Keratinocyte (primary cell): Measurements from ENCODE around the gene DPEP2. TPM values are rescaled to one million over a fixed set of nuclear protein-coding genes. Genes with fewer than 3 reads are reported as not detected.

Experiments
- DNase-seq: peaks from one replicate; pipeline ENCODE4 v3.0.0-alpha.2; 2011; ENCODE audit warnings: low read depth, missing footprints, low spot score
- FAIRE-seq: peaks from 2 replicates; lab custom pipeline; 2011; peaks lifted over from hg19 to GRCh38; lab: Jason Lieb, UNC
- H2AFZ ChIP-seq: 2 replicates; pipeline ENCODE4 v1.6.0; 2012; ENCODE audit warnings: low read length, control low read depth, inconsistent platforms; ENCODE audit not compliant: control insufficient read depth
- H3K27ac ChIP-seq: 2 replicates; pipeline ENCODE4 v1.5.1; 2011; ENCODE audit warnings: low read length; ENCODE audit not compliant: control insufficient read depth, insufficient read depth
- H3K27me3 ChIP-seq: 3 replicates; pipeline ENCODE4 v1.6.0; 2011; ENCODE audit warnings: low read length; ENCODE audit not compliant: control insufficient read depth, insufficient read depth; ENCODE audit errors: extremely low read depth
- H3K36me3 ChIP-seq, 2 experiments: 2 replicates in 1 of 2; 3 replicates in 1 of 2; pipeline ENCODE4 v1.5.1; 2011; ENCODE audit warnings: low read length in 2 of 2, mild to moderate bottlenecking in 1 of 2; ENCODE audit not compliant: control insufficient read depth in 2 of 2, insufficient read depth in 2 of 2; ENCODE audit errors: extremely low read depth in 1 of 2
- H3K4me1 ChIP-seq: 3 replicates; pipeline ENCODE4 v1.5.1; 2011; ENCODE audit warnings: low read length; ENCODE audit not compliant: control insufficient read depth, insufficient read depth; ENCODE audit errors: extremely low read depth
- H3K4me2 ChIP-seq: 3 replicates; pipeline ENCODE4 v1.6.0; 2011; ENCODE audit warnings: low read depth, low read length; ENCODE audit not compliant: control insufficient read depth, insufficient read depth; ENCODE audit errors: extremely low read depth
- H3K4me3 ChIP-seq, 3 experiments: fragments of 200-600 bp in 1 of 3; sonication (generic) in 1 of 3; 2 replicates in 2 of 3; 3 replicates in 1 of 3; pipeline ENCODE4 v1.5.1; 2011 to 2016; ENCODE audit warnings: low read length in 3 of 3, mild to moderate bottlenecking in 3 of 3, control low read depth in 2 of 3, inconsistent platforms in 1 of 3, low read depth in 1 of 3, mixed read lengths in 1 of 3, mixed run types in 1 of 3, moderate library complexity in 1 of 3; ENCODE audit not compliant: control insufficient read depth in 2 of 3, insufficient read depth in 2 of 3; ENCODE audit errors: extremely low read depth in 1 of 3
- H3K79me2 ChIP-seq: 2 replicates; pipeline ENCODE4 v1.6.0; 2012; ENCODE audit warnings: low read length; ENCODE audit not compliant: control insufficient read depth, insufficient read depth
- H3K9ac ChIP-seq: 3 replicates; pipeline ENCODE4 v1.6.0; 2011; ENCODE audit warnings: low read length; ENCODE audit not compliant: control insufficient read depth, insufficient read depth; ENCODE audit errors: extremely low read depth
- H3K9me1 ChIP-seq: 3 replicates; pipeline ENCODE4 v1.6.0; 2011; ENCODE audit warnings: low read length; ENCODE audit not compliant: control insufficient read depth, insufficient read depth; ENCODE audit errors: extremely low read depth
- H3K9me3 ChIP-seq: 2 replicates; pipeline ENCODE4 v1.5.1; 2012; ENCODE audit warnings: low read depth, low read length; ENCODE audit not compliant: control insufficient read depth
- H4K20me1 ChIP-seq: 3 replicates; pipeline ENCODE4 v1.6.0; 2011; ENCODE audit warnings: low read length; ENCODE audit not compliant: control insufficient read depth, insufficient read depth; ENCODE audit errors: extremely low read depth
- EZH2 ChIP-seq: IDR thresholded peaks from one replicate; pipeline ENCODE4 v1.6.1; 2012; ENCODE audit warnings: inconsistent platforms, mild to moderate bottlenecking, low read length, moderate library complexity
- dilution Hi-C: fragments of 300-500 bp; cut with MboI; formaldehyde crosslinking; loops from one replicate; pipeline ENCODE4 v1.7.0; 2020; ENCODE audit warnings: low sequenced_read_pairs; ENCODE audit not compliant: extremely low pct_ligation_motif_present
- polyA plus RNA-seq, 5 experiments: library from polyadenylated mRNA; depleted of rRNA in 3 of 5; stranded (reverse) in 3 of 5; stranded (forward) in 1 of 5; unstranded in 1 of 5; fragments of >200 nt; gene quantifications; 1 replicate in 1 of 5; 2 replicates in 3 of 5; 3 replicates in 1 of 5; pipeline versions ENCODE4 v1.2.1 to v1.2.3, GENCODE V29; 2011 to 2012; ENCODE audit warnings: missing spikeins in 2 of 5, low read depth in 1 of 5, low replicate concordance in 1 of 5
- TF ChIP-seq, protein P1 (sequence below), 3 experiments: IDR thresholded peaks in 1 of 3; conservative IDR thresholded peaks in 1 of 3; optimal IDR thresholded peaks in 1 of 3; 2 replicates in 2 of 3; 3 replicates in 1 of 3; pipeline versions ENCODE3 to v1.5.1; 2011; ENCODE audit warnings: low read length in 3 of 3, mild to moderate bottlenecking in 3 of 3, moderate library complexity in 2 of 3, control low read depth in 1 of 3, inconsistent platforms in 1 of 3; ENCODE audit not compliant: insufficient read depth in 2 of 3; ENCODE audit errors: extremely low read depth in 1 of 3

DPEP2 gene
- polyA plus RNA-seq, 1 donor (not counting 4 experiments of a cell fraction or from before 2014, with no cell fraction given): not detected

DNA sequence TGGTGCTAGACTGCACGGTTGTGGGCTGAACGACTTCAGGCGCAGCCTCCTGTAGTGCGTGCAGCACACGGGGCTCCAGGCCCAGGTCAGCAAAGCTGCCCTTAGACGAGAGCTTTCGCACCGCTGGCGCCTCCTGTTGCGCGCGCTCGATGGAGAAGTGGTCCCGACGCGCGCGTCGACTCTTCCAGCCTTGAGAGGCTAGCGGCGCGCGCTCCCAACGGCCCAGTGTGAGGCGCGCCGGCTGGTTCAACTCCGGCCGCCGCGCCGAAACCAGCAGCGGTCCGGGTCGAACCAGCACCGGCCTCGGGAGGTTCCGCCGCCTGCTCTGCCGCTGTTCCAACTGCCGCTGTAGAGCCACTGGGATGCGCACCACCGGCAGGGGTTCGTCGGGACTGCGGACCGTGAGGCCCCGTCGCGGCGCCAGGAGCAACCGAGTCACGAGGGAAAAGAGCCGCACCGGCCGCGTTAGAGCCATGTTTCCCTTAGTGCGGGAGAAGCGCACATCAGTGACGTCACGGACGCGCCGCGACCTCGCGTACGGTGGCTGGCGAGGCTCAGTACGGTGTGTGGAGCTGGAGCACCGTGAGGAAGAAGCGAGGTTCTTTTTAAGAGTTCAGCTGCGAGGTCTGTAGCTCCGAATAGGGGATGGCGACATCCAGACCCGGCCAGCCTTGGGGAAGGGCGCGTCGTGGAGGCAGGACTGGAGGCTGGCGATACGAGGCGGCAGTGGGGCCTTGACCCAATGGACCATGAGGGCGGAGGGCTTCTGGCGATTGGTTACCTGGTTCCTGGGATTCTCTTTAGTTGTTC is 23.6 kb upstream of the DPEP2 start, which contains the start of the genes DDX28 and DUS2:
Gene DDX28 (minus strand): TSS at position 505 of the 810 bp plus-strand sequence. CDS start 30 bp downstream, at position 475.
Gene DUS2 (plus strand): TSS at position 557 of the 810 bp plus-strand sequence. CDS start 14,740 bp downstream, outside the sequence.
- Histone ChIP-seq H3K4me2 (peak within 1 kb of the TSS; percentile 96), H3K4me3 (peak within 1 kb of the TSS; percentile 86 to 96 (median 92)), H3K36me3 (peaks cover 7 to 13% of the 10 kb centered on the region in 2 experiments), H2AFZ (peak within 1 kb of the TSS; percentile 99), H3K9me3 (no peaks in the 10 kb centered on the region), H3K27ac (peak within 1 kb of the TSS; percentile 98), H3K27me3 (no peaks in the 10 kb centered on the region), H3K79me2 (peaks cover 51% of the 10 kb centered on the region), H4K20me1 (no peaks in the 10 kb centered on the region), H3K4me1 (peaks cover 22% of the 10 kb centered on the region), H3K9ac (peak within 1 kb of the TSS; percentile 99), H3K9me1 (peaks cover 3% of the 10 kb centered on the region)
- dilution Hi-C loops: no loop called here
- TF ChIP-seq, protein P1, sequence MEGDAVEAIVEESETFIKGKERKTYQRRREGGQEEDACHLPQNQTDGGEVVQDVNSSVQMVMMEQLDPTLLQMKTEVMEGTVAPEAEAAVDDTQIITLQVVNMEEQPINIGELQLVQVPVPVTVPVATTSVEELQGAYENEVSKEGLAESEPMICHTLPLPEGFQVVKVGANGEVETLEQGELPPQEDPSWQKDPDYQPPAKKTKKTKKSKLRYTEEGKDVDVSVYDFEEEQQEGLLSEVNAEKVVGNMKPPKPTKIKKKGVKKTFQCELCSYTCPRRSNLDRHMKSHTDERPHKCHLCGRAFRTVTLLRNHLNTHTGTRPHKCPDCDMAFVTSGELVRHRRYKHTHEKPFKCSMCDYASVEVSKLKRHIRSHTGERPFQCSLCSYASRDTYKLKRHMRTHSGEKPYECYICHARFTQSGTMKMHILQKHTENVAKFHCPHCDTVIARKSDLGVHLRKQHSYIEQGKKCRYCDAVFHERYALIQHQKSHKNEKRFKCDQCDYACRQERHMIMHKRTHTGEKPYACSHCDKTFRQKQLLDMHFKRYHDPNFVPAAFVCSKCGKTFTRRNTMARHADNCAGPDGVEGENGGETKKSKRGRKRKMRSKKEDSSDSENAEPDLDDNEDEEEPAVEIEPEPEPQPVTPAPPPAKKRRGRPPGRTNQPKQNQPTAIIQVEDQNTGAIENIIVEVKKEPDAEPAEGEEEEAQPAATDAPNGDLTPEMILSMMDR (optimal IDR thresholded peaks at IDR 0.05 in 1 of 3, IDR thresholded peaks at IDR 0.05 in 1 of 3, conservative IDR thresholded peaks at IDR 0.05 in 1 of 3; ENCODE audit: extremely low read depth in 1 of 3, insufficient read depth in 2 of 3, low read length in 3 of 3): peak in 1 of 3 experiments; percentile 16
- no peak for TF ChIP-seq EZH2
- FAIRE-seq: peak; percentile 48
- DNase-seq: peak; percentile 62

DNA sequence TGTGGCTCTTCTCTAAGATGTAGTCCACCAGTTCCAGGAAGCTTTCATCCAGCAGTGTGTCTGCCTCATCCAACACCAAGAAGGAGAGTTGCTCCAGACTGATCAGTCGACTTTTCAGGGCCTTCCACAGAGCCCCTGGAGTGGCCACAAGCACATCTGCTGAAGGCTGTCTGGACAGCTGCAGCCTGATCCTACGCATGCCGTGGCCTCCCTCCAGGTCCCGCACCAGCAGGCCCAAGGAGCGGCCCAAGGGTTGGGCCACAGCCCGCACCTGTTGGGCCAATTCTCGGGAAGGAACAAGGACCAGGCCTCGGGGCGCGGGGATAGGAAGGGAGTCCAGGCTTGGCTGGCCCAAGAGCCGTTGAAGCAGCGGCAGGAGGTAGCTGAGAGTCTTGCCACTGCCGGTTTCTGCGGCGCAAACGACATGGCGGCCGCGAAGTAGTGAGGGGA is 23.0 kb upstream of the DPEP2 start:
- H3K9ac ChIP-seq: peak overlapping the region; percentile 99
- peaks cover 7 to 12% of the 10 kb centered on the region in 2 experiments for H3K36me3 ChIP-seq
- no peak for DNase-seq
- H4K20me1 ChIP-seq: no peaks in the 10 kb centered on the region
- peaks cover 3% of the 10 kb centered on the region for H3K9me1 ChIP-seq
- no peaks in the 10 kb centered on the region for H3K9me3 ChIP-seq
- no peaks in the 10 kb centered on the region for H3K27me3 ChIP-seq
- peak overlapping the region; percentile 86 to 96 (median 92) for H3K4me3 ChIP-seq
- H3K4me1 ChIP-seq: peaks cover 22% of the 10 kb centered on the region
- H3K79me2 ChIP-seq: peaks cover 49% of the 10 kb centered on the region
- H3K4me2 ChIP-seq: peak overlapping the region; percentile 86
- H2AFZ ChIP-seq: peak overlapping the region; percentile 99
- H3K27ac ChIP-seq: peak overlapping the region; percentile 98
- TF ChIP-seq EZH2: no peak
- TF ChIP-seq, protein P1 (optimal IDR thresholded peaks at IDR 0.05 in 1 of 3, IDR thresholded peaks at IDR 0.05 in 1 of 3, conservative IDR thresholded peaks at IDR 0.05 in 1 of 3; ENCODE audit: extremely low read depth in 1 of 3, insufficient read depth in 2 of 3, low read length in 3 of 3): no peak
- dilution Hi-C loops: no loop called here
- FAIRE-seq: no peak
